SK-N-SH (cell line): ENCODE measurements around the gene CANT1.

ENCODE experiments used
- FOXJ3 ChIP-seq: sonication (generic); formaldehyde crosslinking; IDR thresholded peaks from 2 replicates; pipeline ENCODE4 v1.5.1; 2020; ENCODE audit warnings: mild to moderate bottlenecking, missing genetic modification reagents
- FOXM1 ChIP-seq: IDR thresholded peaks from 2 replicates; pipeline ENCODE4 v1.4.0; 2012; ENCODE audit warnings: low read depth, mild to moderate bottlenecking
- TF ChIP-seq, protein P1 (sequence below): IDR thresholded peaks from 2 replicates; pipeline ENCODE4 v1.6.1; 2012; ENCODE audit warnings: mild to moderate bottlenecking, low read depth, low read length, moderate library complexity
- TF ChIP-seq, protein P2 (sequence below): fragments of 200-600 bp; sonication (generic); IDR thresholded peaks from 2 replicates; pipeline ENCODE4 v1.6.1; 2017; ENCODE audit warnings: antibody characterized with exemption, mild to moderate bottlenecking, moderate library complexity
- TF ChIP-seq, protein P3 (sequence below): IDR thresholded peaks from 2 replicates; pipeline ENCODE4 v1.4.0; 2012; ENCODE audit warnings: low read depth, borderline replicate concordance

DNA sequence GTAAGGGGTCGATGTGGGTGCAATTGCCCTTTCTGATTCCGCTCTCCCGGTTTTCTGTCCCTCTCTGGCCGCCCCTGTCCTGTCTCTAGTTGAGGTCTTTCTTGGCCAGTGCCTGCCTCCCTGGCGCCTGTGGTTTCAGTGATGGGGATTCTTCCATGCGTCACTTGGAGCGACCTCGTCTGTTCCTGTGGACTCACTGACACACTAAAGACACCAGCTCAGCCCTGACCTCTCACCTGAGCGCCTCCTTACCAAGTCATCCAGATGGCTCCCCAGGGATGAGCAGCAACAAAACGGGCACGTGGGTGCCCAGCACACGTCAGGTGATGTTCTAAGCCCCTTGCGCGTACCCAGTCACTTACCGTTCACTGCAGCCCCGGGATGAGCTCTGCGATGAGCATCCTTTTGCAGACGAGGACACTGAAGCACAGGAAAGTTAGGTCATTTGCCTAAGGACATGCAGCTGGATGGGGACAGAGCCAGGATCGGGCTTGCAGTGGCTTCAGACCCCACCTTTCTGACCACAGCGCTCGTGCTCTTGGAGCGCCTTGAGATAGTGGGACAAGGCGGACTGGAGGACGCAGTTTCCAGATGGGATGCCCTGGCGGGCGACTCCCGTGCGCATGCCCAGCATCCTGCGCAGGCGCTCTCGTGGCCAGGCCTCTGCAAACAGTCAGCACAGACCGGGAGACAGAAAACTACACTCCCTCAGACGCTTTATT is 18.4 kb downstream of the CANT1 start:
- TF ChIP-seq, protein P1, sequence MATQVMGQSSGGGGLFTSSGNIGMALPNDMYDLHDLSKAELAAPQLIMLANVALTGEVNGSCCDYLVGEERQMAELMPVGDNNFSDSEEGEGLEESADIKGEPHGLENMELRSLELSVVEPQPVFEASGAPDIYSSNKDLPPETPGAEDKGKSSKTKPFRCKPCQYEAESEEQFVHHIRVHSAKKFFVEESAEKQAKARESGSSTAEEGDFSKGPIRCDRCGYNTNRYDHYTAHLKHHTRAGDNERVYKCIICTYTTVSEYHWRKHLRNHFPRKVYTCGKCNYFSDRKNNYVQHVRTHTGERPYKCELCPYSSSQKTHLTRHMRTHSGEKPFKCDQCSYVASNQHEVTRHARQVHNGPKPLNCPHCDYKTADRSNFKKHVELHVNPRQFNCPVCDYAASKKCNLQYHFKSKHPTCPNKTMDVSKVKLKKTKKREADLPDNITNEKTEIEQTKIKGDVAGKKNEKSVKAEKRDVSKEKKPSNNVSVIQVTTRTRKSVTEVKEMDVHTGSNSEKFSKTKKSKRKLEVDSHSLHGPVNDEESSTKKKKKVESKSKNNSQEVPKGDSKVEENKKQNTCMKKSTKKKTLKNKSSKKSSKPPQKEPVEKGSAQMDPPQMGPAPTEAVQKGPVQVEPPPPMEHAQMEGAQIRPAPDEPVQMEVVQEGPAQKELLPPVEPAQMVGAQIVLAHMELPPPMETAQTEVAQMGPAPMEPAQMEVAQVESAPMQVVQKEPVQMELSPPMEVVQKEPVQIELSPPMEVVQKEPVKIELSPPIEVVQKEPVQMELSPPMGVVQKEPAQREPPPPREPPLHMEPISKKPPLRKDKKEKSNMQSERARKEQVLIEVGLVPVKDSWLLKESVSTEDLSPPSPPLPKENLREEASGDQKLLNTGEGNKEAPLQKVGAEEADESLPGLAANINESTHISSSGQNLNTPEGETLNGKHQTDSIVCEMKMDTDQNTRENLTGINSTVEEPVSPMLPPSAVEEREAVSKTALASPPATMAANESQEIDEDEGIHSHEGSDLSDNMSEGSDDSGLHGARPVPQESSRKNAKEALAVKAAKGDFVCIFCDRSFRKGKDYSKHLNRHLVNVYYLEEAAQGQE, result no peak
- TF ChIP-seq, protein P2, sequence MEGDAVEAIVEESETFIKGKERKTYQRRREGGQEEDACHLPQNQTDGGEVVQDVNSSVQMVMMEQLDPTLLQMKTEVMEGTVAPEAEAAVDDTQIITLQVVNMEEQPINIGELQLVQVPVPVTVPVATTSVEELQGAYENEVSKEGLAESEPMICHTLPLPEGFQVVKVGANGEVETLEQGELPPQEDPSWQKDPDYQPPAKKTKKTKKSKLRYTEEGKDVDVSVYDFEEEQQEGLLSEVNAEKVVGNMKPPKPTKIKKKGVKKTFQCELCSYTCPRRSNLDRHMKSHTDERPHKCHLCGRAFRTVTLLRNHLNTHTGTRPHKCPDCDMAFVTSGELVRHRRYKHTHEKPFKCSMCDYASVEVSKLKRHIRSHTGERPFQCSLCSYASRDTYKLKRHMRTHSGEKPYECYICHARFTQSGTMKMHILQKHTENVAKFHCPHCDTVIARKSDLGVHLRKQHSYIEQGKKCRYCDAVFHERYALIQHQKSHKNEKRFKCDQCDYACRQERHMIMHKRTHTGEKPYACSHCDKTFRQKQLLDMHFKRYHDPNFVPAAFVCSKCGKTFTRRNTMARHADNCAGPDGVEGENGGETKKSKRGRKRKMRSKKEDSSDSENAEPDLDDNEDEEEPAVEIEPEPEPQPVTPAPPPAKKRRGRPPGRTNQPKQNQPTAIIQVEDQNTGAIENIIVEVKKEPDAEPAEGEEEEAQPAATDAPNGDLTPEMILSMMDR, result no peak
- TF ChIP-seq FOXM1 (no peak), FOXJ3 (CRISPR knock-in tag) (no peak)
- TF ChIP-seq, protein P3, sequence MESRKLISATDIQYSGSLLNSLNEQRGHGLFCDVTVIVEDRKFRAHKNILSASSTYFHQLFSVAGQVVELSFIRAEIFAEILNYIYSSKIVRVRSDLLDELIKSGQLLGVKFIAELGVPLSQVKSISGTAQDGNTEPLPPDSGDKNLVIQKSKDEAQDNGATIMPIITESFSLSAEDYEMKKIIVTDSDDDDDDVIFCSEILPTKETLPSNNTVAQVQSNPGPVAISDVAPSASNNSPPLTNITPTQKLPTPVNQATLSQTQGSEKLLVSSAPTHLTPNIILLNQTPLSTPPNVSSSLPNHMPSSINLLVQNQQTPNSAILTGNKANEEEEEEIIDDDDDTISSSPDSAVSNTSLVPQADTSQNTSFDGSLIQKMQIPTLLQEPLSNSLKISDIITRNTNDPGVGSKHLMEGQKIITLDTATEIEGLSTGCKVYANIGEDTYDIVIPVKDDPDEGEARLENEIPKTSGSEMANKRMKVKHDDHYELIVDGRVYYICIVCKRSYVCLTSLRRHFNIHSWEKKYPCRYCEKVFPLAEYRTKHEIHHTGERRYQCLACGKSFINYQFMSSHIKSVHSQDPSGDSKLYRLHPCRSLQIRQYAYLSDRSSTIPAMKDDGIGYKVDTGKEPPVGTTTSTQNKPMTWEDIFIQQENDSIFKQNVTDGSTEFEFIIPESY, result no peak
